Measurements from ENCODE around the gene PERM1.

- TF ChIP-seq, protein P1, sequence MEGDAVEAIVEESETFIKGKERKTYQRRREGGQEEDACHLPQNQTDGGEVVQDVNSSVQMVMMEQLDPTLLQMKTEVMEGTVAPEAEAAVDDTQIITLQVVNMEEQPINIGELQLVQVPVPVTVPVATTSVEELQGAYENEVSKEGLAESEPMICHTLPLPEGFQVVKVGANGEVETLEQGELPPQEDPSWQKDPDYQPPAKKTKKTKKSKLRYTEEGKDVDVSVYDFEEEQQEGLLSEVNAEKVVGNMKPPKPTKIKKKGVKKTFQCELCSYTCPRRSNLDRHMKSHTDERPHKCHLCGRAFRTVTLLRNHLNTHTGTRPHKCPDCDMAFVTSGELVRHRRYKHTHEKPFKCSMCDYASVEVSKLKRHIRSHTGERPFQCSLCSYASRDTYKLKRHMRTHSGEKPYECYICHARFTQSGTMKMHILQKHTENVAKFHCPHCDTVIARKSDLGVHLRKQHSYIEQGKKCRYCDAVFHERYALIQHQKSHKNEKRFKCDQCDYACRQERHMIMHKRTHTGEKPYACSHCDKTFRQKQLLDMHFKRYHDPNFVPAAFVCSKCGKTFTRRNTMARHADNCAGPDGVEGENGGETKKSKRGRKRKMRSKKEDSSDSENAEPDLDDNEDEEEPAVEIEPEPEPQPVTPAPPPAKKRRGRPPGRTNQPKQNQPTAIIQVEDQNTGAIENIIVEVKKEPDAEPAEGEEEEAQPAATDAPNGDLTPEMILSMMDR (IDR thresholded peaks at IDR 0.05): no peak
- TF ChIP-seq POLR2A (IDR thresholded peaks at IDR 0.05): no peak
Observed at GRCh38 chr1:953524-954320, 28.2 kb downstream of the PERM1 start.

Data from breast epithelium (tissue), 3 donors.